ENCODE results near the gene LTBP1.
"Not testable (repeated sequence)": the region's sequence is repeated elsewhere in the genome, so short reads cannot be mapped to it uniquely, and the experiment has no call there.

The LTBP1 gene

GRCh38 chr2:33404321-33404720 lies 457.6 kb downstream of the LTBP1 start:
- no peak for DNase-seq

GRCh38 chr2:33406622-33407021 lies 459.9 kb downstream of the LTBP1 start:
- peak; percentile 67 for DNase-seq

- no peak for DNase-seq
Observed at GRCh38 chr2:33408109-33408508, 461.4 kb downstream of the LTBP1 start.

- no peak for DNase-seq
Observed at GRCh38 chr2:33409417-33409955, 462.7 kb downstream of the LTBP1 start.

GRCh38 chr2:33411765-33412164 lies 465.0 kb downstream of the LTBP1 start:
- DNase-seq = no peak

- peak; percentile 68 for DNase-seq
Observed at GRCh38 chr2:33412920-33413319, 466.2 kb downstream of the LTBP1 start.

- no peak for DNase-seq
Observed at GRCh38 chr2:33419581-33420200, 472.9 kb downstream of the LTBP1 start.

- DNase-seq = no peak
Observed at GRCh38 chr2:33420726-33421125, 474.0 kb downstream of the LTBP1 start.

GRCh38 chr2:33421820-33422219 lies 475.1 kb downstream of the LTBP1 start:
- no peak for DNase-seq

GRCh38 chr2:33425161-33425560 lies 478.4 kb downstream of the LTBP1 start:
- DNase-seq = no peak

- DNase-seq = peak; percentile 62
Observed at GRCh38 chr2:33425586-33426031, 478.9 kb downstream of the LTBP1 start.

GRCh38 chr2:33426666-33427231 lies 480.0 kb downstream of the LTBP1 start:
- DNase-seq = peak; percentile 82

GRCh38 chr2:33430077-33430476 lies 483.3 kb downstream of the LTBP1 start:
- DNase-seq = no peak

GRCh38 chr2:33430856-33431255 lies 484.1 kb downstream of the LTBP1 start:
- DNase-seq = no peak

- no peak for DNase-seq
Observed at GRCh38 chr2:33432871-33433270, 486.1 kb downstream of the LTBP1 start.

GRCh38 chr2:33433279-33434235 lies 486.8 kb downstream of the LTBP1 start:
- DNase-seq = no peak

- no peak for DNase-seq
Observed at GRCh38 chr2:33435518-33435917, 488.8 kb downstream of the LTBP1 start.

GRCh38 chr2:33436083-33436482 lies 489.3 kb downstream of the LTBP1 start:
- no peak for DNase-seq

GRCh38 chr2:33437297-33437696 lies 490.5 kb downstream of the LTBP1 start:
- DNase-seq = peak; percentile 98

GRCh38 chr2:33437815-33438214 lies 491.1 kb downstream of the LTBP1 start:
- DNase-seq = no peak

GRCh38 chr2:33441235-33441810 lies 494.6 kb downstream of the LTBP1 start:
- peak; percentile 76 for DNase-seq

- DNase-seq = not testable (repeated sequence)
Observed at GRCh38 chr2:33442052-33442451, 495.3 kb downstream of the LTBP1 start.

GRCh38 chr2:33442528-33443079 lies 495.9 kb downstream of the LTBP1 start:
- DNase-seq = no peak
